ENCODE measurements around the gene TTLL13.
"Not testable (repeated sequence)": the region's sequence is repeated elsewhere in the genome, so short reads cannot be mapped to it uniquely, and the experiment has no call there.

Gene TTLL13

DNA sequence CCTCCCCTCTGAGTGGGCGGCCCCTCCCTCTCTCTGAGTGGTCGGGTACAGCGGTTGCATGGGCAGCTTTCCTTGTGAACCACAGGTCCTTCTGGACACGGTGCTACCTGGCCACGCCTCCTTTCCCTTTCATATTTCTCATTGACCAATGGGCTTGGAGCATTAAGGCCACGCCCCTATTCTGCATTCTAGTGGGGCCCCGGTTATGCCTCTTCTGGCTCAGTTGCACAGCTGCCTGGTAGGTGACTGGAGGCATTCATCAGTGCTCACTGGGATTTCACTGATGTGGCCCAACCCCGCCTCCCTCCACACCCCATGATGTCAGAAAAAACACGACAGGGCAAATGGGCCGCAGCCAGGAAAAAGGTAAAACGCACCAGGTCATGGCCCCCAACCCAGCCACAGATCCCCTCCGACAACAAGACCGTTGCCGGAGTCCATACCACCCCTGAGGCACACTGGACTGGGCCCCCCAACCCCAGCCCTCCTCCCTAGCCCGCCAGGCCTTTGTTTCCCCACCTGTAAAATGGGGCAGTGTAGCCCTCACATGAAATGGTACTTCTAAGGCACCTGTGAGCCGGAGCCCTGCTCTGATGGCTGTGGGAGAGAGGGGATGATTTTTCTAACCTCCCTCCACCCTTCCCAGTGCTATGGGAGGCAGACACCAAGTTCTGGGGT is 42.5 kb downstream of the TTLL13 start:
- no peak for DNase-seq

DNA sequence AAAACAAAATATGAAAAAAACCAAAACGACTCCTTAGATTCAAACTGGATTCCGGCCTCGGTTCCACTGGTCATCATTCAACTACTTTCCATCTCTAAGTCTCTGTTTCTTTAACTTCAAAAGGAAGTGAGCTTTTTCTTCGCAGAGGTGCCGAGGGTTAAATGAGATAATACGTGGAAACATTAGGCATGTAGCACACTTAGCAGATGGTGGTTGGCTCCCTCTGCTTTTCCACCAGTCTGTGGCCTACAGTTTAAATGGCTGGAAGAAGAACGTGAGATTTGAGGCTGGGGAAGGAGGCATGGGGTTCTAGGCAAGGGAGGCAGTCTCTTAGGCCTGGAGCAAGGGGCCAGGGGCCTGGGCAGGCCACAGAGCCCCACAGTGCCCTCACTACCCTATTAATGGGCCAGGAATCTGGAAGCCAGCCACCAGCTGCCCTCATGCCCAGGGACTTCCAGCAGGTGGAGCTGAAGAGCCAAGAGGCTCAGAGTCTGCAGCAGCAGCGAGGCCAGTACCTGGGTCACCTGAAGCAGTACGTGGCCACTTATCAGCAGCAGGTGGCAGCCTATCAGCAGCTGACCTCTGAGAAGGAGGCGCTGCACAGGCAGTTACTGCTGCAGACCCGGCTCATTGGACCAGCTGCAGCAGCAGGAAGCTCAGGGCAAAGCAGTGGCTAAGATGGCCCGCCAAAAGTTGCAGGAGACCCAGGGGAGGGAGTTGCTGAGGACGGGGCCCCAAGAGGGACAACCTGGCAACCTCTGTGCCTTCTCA is 43.9 kb downstream of the TTLL13 start:
- DNase-seq, result peak; percentile 57

DNA sequence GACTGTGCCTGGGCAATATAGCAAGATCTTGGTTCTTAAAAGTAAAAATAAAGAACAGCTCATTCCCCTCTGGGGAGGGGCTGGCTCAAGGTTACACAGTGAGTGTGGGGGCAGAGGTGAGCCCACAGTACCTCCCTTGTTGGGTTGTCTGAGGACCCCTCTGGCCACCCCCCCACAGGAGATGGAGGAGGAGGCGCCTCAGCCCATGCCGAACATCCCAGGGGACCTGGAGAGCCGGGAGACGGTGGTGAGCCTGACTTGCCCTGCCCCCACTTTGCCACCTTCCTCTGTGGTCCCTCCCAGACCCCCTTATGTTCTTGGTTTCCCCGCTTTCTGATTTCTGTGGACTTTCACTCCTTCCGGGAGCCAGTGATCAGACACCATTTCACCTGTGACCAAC is 44.8 kb downstream of the TTLL13 start:
- no peak for DNase-seq

DNA sequence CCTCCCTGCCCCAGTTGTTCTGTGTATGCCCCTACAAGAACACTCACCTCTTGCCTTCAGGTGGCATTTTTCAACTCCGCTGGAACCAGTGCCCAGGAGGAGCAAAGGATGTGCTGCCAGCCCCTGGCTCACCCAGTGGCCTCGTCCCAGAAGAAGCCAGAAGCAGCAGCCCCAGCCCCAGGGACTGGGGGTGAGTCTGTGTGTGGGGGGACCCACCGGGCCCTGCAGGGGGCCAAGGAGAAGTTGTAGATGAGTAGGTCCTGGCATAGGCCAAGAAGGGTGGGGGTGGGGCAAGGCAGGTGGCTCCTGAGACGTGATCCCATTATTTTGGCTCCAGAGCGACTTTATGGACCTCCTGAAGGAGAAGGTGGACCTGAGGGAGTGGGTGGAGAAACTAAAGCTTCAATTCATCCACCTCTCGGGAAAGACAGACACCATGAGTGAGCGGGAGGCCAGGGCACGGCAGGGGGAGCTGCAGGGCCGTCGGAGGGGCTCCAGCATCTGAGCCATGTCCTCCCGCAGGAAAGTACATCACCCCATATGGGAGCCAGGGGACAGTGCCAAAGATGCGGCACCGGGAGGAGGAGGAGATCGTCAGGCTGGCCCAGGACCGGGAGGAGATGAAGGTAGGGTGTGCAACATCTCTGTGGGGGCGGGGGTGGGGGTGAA is 45.4 kb downstream of the TTLL13 start:
- no peak for DNase-seq

DNA sequence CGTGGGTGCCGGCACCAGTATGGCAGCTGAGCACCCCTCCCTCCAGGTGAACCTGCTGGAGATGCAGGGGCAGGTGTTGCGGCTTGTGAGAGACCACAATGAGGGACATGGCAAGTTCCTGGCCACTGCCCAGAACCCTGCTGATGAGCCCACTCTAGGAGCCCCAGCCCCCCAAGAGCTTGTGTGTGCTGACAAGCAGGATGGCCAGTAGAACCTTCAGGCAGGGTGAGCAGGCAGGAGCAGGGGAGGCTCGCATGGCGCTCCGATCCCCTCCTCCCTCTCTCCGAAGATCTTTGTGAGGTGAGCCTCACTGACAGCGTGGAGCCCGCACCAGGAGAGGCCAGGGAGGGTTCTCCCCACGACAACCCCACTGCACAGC is 45.9 kb downstream of the TTLL13 start:
- no peak for DNase-seq

DNA sequence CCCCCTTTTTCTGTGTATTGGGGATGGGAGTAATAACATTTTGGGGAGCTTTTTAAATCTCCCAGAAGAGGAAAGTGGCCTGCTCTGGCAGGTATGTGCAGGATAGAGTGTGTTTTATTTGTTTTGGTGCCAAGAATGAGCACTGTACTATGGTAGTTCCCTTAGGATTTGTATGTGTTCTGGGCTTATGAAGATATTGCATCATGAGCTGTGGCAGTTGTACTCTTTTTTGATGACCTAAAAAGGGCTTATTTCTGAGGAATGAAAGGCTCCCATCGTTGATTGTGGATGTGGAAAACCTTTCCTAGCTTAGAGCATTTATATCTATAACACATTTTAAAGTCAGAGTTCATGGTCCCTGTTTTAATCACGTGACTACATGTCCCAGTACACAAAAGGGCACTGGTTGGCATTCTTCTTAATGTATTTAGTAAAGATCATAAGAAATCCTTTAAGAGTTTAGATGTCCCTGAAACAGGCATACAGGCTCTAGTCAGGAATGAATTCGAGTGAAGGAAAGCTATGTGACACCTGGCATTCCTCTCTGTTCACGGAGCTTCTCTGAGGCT is 47.0 kb downstream of the TTLL13 start:
- not testable (repeated sequence) for DNase-seq

DNA sequence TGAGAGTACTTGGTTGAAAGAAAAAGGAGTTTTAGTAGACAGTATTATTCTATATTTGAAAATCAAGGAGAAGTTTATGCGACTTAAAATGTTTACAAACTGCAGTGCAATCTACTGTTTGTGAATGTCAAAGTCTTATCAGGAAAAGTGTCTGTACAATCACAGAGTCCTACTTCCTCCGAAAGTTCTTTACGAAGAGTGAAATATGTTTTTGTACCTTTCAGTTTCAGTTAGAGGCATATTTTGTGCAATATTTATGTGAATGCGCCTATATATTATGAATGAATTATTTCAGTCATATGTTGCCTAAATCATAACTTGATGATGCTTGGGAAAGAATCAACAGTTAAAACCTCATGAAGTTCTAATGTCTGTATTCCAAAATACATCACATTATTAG is 47.7 kb downstream of the TTLL13 start:
- DNase-seq, result no peak

DNA sequence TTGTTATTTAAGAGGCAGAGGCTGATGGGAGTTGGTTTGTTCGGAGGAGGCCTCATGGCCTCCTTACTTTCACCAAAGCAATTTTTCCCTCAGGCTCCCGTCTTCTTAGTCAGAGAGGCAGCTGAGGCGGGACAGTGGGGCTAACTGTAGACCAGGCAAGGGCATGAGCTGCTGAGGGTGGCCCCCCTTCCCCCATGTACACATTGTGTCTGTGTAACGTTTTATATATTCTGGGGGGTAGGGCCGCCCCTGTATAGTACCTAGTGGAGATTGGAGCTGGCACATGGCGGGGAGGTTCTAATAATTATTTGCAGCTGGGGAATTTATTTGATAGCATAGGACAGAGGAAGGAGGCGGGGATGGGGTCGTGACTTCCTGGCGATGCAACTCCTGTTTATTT is 51.2 kb downstream of the TTLL13 start:
- DNase-seq, result no peak

DNA sequence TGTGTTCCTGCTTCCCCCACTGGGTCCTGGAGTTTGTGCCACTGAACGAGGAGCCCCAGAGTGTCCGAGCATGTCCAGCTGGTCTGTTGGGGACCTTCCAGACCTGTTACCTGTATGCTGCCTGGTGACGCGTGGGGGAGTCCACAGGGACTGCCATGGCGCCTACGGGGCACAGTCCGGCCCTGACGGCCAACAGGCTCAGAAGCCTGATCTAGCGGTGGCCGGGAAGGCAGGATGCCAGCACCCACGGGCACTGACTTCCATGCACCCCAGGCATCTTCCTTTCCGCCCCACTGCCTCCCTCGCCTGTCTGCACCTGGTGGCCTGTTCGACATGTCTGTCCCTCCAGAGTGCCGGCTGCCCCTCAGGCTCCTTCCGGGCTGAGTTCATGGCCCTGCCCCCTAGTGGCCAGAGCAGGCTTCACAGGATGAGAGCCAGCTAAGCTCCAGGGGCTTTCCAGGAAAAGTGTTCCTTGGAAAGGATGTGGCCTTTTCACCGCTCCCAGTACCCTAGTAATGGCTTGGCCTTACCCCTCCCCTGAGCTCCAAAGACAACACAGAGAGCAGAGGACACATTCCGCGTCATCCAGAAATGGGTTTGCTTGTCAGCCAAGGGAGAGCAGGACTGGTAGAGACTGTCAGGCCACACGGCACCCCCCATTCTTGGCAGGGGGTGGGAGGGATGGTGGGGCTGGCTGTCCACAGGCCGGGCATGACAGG is 51.8 kb downstream of the TTLL13 start:
- DNase-seq, result peak; percentile 37

DNA sequence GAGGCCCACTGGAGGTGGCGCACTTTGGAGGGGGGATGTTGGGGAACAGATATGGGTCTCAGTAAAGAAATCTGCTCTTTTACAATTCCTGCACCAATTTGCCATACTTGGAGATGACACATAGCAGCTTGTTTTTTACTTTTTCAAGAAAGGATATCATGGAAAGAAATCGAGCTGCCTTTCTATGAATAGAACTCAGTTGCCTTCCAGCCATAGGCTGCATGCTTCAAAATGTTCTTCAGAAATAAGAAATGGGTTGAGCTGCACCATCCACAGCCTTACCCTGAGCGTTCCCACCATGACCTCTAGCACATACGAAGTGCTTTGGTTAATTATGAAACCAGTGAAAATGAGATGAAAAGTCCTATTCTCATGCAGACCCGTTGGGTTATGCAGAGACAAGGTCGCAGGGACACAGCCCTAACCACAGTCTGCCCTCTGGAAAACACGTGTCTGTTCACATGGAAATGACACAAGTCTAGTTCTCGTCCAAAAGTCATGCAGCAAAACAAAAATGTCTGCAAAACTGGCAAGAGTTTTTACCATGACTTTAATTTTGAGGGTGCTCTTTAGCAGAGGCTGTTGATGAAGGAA is 52.4 kb downstream of the TTLL13 start:
- no peak for DNase-seq

DNA sequence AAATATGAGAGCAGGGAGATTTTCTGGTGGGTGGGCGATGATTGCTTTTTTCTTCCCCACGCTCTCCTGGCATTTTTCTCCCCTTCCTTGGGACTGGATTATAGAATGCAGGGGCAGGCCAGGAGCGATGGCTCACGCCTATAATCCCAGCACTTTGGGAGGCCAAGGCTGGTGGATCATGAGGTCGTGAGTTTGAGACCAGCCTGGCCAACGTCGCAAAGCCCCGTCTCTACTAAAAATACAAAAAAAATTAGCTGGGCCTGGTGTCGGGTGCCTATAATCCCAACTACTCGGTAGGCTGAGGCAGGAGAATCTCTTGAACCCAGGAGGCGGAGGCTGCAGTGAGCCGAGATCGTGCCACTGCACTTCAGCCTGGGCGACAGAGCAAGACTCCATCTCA is 56.0 kb downstream of the TTLL13 start:
- DNase-seq, result not testable (repeated sequence)

DNA sequence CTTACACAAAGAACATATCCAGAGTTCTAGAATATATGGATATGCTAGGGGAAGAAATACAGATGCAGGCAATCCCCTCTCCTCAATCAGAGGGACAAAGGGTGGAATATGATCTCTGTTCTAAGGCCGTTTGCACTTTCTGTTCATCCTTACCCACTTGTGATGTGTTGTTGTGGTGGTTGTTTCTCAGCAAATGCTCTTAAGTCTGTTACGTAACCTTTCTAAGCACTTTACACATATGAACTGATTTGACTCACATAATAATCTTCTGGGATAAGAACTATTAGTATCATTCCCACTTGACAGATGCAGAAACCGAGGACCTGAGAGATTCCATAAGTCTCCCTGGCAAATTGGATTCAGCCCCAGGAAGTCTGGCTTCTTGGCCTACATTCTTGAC is 56.6 kb downstream of the TTLL13 start:
- no peak for DNase-seq

DNA sequence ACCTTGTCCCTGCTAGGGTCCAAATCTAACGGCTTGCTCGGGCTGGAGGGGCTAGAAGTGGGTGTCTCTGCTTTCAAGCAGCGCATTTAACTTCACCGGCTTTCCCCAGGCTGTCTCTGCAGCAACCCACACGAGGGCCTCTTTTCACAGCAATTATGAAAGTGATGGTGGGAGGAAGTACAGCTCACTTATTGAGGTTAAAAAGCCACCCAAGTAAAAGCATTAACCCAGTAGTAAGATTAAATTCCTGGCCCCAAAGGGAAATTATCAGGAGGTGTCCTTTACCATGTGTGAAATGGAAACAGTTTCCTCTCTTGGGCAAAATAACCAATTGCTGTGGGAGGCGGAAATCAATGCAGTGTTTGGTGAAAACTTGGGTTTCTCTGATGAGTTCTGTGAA is 57.2 kb downstream of the TTLL13 start:
- peak; percentile 31 for DNase-seq

DNA sequence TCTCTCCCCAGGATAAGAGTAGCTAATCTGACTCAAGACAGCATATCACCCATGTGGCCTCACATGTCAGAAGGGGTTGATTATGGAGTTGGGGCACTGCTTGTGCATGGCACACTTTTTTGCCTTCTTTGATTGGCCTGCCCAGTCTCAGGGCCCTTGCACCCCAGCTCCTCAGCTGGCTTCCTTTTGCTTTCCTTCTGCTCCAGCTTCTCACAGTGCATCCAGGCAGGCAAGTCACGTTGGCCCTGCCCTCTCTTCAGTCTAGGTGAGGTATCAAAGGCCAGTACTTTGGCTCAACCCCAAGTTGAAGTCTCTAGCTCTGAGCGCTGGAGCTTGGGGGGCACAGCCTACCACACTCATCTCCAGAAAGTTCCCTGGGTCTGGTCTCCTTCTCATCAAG is 58.3 kb downstream of the TTLL13 start:
- DNase-seq, result no peak

DNA sequence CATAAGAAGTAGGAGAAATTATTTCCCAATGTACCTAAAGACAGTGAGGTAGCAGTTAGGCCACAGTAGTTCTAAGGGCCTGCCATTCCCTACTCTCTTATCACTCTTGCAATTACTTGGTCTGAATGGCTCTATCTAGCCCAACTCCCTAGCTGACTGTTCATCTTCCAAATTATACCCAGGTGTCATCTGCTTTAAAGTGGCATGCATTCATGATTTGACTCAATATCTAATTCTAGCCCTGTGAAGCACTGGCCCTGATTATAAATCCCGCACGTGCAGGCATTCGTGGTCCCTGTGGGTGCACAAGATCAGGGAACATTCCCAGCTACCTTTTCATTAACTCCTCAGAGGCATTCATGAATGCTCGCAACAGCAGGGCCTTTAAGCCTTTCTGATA is 59.7 kb downstream of the TTLL13 start:
- DNase-seq, result no peak

Measured in stimulated activated naive CD4-positive, alpha-beta T cell treated with Interleukin-2 at 50 U/mL for 16 hours (primary cell).